Stimulated activated CD8-positive, alpha-beta memory T cell treated with anti-CD3 and anti-CD28 coated beads, Interleukin-2, amount 100 ng/mL, for 48 hours (primary cell): ENCODE results near the gene CEBPG.
A peak's percentile ranks its signal among the peaks of the same experiment; 100 is the strongest.

Experiments
- DNase-seq, 2 donors: peaks; one replicate each; pipeline ENCODE4 v3.0.0-alpha.2; 2020; ENCODE audit warnings: low read depth in 2 of 2

The CEBPG gene

DNA sequence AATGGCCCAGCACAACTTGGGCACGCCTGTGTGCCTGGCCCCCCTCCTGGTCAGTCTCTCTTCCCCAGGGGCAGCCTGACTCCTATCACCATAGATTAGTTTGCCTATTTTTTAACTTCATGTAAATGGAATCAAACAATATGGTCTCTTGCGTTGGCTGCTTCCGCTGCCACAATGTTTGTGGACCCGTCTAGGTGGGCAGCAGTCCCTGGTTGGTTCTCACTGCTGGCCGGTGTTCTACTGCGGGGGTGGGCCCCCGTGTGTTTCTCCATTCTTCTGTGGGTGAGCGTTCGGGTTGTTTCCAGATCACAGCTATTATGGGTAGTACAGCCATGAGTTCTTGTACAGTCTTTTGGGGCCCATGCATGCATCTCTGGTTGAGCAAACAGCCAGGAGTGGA lies 47.3 kb downstream of the CEBPG start:
- DNase-seq = no peak

DNA sequence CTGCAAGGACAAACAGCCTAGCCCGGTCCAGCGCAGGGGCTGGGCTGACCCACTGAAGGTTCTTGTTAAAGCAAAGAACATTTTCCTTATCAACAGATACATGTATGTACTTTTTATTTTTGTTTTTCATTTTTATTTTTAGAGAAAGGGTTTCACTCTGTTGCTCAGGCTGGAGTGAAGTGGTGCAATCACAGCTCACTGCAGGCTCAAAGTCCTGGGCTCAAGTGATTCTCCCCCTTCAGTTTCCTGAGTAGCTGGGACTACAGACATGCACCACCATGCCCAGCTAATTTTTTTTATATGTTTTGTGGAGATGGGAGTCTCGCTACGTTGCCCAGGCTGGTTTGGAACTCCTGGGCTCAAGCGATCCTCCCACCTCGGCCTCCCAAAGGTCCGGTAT lies 47.9 kb downstream of the CEBPG start:
- no peak for DNase-seq

DNA sequence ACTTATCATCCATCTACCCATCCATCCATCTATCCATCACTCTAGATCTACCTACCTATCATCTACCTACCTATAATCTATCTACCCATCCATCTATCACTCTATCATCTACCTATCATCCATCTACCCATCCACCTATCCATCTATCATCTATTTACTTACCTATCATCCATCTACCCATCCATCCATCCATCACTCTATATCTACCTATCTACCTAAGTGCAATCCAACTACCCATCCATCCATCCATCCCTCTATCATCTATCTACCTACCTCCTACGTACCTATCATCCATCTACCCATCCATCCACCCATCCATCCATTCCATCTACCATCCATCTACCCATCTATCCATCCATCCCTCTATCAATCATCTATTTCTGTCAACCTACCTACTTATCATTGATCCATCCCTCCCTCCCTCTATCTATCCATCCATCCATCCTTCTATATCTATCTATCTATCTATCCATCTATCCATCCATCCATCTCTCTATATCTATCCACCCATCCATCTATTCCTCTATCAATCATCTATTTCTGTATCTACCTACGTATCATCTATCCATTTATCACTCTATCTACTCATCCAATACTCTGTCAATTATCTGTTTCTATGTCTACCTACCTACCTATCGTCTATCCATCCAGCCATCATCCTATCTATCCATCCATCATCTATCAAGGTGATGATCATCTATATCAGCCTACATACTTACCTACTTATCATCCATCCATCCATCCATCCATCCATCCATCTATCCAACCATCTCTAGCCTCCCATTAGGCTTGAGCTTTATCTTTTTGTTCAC lies 49.1 kb downstream of the CEBPG start:
- no peak for DNase-seq

DNA sequence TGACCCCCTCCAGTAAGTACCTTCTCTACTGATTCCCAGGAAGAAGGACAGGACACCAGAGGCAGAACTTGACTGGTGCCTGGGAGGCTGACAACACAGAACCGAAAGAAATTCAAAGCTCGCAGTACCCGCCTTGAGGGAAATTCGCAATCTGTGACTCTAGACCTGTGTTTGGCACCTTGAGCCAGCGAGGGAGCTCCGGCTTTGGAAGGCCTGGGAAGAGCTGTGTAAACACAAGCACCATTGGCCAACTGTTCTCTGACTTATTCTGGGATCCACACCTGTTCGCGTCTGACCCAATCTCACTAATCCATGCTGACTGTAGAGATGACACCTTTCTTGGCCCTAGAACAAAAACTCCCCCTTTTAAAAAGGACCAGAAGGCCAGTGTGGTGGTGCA lies 50.7 kb downstream of the CEBPG start:
- DNase-seq = no peak

DNA sequence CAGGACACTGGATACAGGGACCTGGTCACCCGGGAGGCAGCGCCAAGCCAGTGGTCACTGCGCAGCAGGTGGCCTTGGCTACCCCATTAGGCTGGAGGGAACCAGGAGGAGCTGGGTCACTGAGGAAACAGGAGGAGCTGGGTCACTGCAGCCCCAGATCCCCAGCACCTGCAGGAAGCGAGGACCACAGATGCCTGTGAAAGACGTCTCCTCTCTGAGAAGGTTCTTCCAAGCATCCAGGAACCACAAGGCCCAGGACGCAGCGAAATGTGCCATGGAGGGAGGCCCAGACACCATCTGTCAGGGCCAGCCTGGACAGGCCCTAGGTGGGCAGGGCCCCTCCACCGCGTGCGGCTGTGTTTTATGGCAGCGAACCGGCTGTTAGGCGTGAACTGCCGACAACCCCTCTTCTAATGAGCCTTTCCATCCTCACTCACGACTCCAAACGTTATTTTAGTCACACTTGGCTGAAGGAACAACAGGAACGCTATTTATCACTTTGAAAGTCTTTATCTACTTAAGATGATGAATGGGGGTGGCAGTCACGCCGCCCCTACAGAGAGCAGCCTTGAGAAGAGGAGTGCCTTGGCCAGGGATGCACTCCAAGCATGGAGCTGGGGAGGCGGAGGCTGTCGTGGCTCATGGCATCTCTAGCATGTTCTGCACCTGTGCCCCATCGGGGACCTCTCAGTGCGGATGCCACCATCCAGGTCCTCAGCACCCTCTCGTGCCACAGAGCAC lies 53.3 kb downstream of the CEBPG start:
- no peak for DNase-seq

DNA sequence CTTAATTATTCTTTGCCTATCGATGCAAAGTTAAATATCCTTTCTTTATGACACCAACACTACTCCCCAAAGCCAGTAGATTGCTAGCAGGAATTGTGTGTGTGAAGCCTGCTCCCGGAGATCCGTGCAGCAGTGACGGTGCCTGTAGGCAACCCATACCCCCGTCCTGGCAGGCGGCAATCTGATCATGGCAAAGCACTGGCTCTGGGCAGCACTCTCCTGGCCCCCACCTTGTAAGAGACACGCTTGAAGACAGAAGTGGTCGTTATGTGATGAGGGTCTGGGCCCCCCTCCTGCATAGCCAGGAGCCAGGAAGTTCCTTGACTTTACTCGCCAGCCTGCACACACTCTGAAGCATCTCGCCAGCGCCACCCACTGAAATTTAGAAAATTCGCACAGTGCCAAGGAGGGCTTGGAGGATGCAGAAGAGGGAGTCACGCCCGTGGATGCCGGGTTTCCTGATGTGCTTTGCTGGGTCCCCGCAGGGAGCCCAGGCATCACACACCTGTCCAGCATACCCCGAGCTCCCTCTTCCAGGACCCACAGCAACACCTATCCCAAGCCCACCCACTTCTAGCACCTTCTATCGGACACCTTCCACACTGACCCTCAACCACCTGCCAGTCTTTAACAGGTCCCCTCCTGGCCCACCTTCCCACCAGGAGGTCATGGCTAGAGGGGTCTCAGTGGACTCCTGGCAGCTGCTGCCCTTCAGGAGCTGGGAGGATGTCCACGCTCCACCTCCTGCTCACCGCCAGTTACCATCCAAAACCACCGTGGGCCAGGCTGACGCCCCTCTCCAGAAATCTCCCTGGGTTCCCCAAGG lies 54.5 kb downstream of the CEBPG start:
- DNase-seq = no peak

DNA sequence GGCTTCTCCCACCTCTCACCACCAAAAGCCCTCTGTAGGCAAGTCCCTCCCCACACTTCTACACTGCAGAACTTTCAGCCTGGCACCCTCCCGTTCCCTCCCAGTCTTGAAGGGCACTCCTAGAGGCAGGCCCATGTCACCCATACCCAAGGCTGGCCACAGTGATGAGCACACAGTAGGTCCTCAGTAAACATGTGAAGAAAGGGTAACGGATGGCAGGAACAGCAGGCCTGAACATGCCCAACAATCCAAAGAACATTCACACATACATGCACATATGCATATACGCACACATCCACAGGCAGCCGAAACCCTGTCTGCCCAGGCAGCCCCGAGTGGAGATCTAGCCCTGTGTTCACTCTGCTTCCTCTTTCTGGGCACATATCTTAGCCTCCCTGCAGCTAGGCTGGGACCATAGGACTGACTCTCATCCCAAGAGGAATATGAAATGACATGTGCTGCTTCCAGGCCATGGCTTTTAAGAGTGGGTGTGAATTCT lies 55.2 kb downstream of the CEBPG start:
- DNase-seq = no peak

DNA sequence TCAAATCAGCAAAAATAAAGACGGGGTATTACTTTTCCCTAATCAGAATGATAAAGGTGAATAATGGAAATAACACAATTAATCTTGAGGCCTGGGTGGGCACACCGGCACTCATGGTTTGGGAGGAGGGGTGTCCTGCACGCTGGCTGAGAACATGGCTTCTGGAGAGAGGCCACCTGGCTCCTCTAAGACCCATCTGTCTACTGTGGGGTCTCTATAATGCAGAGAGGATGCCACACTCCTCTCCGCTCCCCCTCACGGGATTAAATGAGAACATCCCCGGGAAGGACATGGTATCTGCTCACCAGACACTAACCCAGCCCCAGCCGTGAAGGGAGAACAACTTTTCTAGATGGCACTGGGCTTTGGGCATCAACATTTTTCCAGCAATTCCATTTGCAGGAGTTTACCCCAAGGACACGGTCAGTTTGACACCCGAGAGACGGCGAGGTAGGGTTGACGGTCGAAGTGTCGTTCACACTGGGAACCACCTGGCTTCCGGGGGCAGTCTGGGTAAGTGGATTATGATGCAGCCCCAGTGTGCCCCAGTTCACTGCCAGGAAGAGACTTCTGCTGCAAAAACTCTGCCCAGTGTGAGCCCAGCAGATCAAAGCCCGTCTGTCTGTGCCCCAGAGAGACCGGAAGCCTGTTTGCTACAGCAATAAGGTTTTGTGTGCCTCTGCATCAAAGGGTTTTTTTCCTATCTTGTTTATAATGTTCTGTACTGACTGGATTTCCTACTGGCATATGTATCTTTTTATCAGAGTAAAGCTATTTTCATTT lies 56.6 kb downstream of the CEBPG start:
- no peak for DNase-seq

DNA sequence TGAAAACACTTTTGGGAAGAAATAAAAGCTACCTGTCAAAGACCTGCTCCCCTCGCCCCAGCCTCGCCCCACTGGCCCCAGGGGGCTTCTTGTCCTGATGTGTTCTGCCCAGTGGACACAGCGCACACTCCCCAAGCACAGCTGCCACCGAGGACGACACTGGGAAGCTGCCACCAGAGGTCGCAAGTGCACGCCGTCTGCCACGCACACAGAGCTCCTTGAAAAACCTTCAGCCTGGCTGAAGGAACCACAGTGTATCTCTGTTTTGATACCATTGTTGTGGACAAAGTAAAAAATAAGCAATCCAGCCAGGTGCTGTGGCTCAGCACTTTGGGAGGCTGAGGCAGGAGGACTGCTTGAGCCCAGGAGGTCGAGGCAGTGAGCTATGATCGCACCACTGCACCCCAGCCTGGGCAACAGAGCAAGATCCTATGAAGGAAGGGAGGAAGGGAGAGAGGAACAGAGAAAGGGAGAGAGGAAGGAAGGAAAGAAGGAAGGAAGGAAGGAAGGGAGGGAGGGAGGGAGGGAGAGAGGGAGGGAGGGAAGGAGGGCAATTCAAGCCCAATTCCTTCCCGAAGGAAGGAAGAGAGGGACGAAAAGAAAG lies 57.3 kb downstream of the CEBPG start:
- peak; percentile 51 to 59 for DNase-seq

DNA sequence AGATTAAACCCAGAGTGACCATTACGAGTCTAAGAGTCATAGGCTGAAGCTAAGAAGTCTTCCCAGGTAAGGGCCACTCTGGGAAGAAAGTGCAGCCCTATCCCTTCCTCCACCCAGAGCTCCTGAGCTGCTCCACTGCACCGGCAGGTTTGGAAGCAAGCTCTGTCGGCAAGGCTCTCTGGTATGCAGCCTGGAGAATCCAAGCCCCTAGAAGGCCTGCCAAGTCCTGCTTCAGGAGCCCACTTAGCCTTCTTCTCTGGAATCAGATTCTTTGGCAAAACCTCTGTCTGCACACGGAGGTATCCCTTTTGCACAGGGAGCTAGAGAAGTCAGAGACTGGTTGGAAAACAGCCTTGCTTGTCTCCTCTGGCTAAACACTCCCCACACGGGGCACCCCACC lies 58.5 kb downstream of the CEBPG start:
- no peak for DNase-seq
